Measurements from ENCODE around the gene RTP3.
"Not testable (repeated sequence)": the region's sequence is repeated elsewhere in the genome, so short reads cannot be mapped to it uniquely, and the experiment has no call there.

The RTP3 gene

DNA sequence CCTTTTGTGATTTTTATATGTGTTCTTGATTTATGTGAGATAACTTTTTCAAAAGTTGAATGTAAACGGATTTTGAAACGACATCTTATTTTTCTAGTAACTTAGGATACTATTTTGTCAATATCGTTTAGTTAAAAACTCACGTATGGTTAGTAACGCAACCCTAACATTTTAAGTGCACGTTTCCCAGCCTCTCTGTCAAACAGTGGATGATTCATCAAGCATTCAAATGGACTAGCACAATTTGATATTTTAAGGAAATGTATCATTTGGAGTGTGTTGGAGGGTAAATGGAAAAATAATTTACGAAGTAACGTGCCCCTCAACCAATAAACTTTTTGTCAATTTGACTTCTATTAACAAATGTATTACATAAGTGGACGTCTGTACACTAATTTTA, 23.3 kb downstream of the RTP3 start:
- Histone ChIP-seq H3K9me3 (ENCODE audit: control insufficient read depth in 2 of 2, low read length in 2 of 2) (no peaks in the 10 kb centered on the region), H3K36me3 (ENCODE audit: control insufficient read depth in 2 of 2, insufficient read depth in 2 of 2, low read length in 2 of 2) (no peaks in the 10 kb centered on the region), H3K4me1 (ENCODE audit: control insufficient read depth, insufficient read depth, low read length) (no peaks in the 10 kb centered on the region), H3K9ac (ENCODE audit: low read length in 2 of 2) (no peak overlapping the region), H3K27ac (ENCODE audit: low read length) (no peak overlapping the region), H3K4me3 (ENCODE audit: low read length in 2 of 2) (no peak overlapping the region), H3K27me3 (ENCODE audit: control insufficient read depth in 1 of 2, insufficient read depth in 2 of 2, low read length in 2 of 2) (no peaks in the 10 kb centered on the region)

- H3K36me3 ChIP-seq (ENCODE audit: control insufficient read depth in 2 of 2, insufficient read depth in 2 of 2, low read length in 2 of 2); H3K27ac ChIP-seq (ENCODE audit: low read length); H3K9me3 ChIP-seq (ENCODE audit: control insufficient read depth in 2 of 2, low read length in 2 of 2); H3K4me3 ChIP-seq (ENCODE audit: low read length in 2 of 2); H3K4me1 ChIP-seq (ENCODE audit: control insufficient read depth, insufficient read depth, low read length); H3K27me3 ChIP-seq (ENCODE audit: control insufficient read depth in 1 of 2, insufficient read depth in 2 of 2, low read length in 2 of 2); H3K9ac ChIP-seq (ENCODE audit: low read length in 2 of 2): not testable (repeated sequence)
Measured at GRCh38 chr3:46522201-46522600, 24.4 kb downstream of the RTP3 start.

DNA sequence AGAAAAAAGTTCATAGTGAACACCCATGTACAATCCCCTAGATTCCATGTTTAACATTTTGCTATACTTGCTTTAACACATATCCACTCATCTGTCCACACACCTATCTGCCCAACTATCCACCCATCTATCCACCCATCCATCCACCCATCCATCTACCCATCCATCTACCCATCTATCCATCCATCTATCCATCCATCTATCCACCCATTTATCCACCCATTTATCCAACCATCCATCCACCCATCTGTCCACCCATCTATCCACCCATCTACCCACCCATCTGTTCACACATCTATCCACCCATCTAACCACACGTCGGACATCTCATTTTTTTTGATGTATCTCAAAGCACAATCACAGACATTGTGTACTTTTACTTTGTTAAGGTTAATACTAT, 25.8 kb downstream of the RTP3 start:
- no peaks in the 10 kb centered on the region for H3K36me3 ChIP-seq (ENCODE audit: control insufficient read depth in 2 of 2, insufficient read depth in 2 of 2, low read length in 2 of 2)
- no peak overlapping the region for H3K4me3 ChIP-seq (ENCODE audit: low read length in 2 of 2)
- H3K27ac ChIP-seq (ENCODE audit: low read length), result no peak overlapping the region

DNA sequence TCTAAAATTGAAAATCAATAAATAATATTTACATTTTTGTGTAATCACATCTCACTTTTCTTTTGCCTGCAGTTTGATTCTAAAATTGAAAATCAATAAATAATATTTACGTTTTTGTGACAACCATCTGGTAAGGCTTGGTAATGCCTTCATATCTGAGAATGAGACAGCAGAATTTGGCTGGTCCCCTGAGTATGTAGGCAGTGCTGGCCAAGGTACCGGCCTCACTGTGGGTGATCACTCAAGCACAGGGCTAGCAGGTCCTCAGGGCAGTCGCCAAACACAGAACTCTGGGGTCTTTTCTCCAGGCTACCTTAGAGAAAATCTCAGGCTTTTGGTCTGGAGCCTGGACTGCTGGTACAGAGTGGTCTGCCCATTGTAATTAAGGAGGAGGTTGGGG, 26.2 kb downstream of the RTP3 start:
- H3K27ac ChIP-seq (ENCODE audit: low read length), result no peak overlapping the region

More for the DNA sequence above, 25.8 kb downstream of the RTP3 start:
- H3K9ac ChIP-seq (ENCODE audit: low read length in 2 of 2), result no peak overlapping the region
- H3K4me1 ChIP-seq (ENCODE audit: control insufficient read depth, insufficient read depth, low read length), result no peaks in the 10 kb centered on the region
- H3K27me3 ChIP-seq (ENCODE audit: control insufficient read depth in 1 of 2, insufficient read depth in 2 of 2, low read length in 2 of 2), result no peaks in the 10 kb centered on the region
- H3K9me3 ChIP-seq (ENCODE audit: control insufficient read depth in 2 of 2, low read length in 2 of 2), result no peaks in the 10 kb centered on the region

DNA sequence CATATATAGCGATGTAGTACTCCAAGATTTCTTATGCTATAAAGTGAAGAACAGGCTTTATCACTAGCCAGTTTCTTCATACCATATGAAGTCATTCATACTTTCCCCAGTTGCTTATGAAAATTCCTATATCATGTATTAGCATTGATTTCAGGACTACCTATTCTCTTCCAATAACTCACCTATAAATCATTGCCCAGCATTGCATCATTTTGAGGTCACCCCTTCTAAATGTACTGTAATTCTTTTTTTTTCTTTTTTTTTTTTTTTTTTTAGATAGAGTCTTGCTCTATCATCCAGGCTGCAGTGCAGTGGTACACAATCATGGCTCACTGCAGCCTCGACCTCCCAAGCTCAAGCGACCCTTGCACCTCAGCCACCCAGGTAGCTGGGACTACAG, 27.1 kb downstream of the RTP3 start:
- no peaks in the 10 kb centered on the region for H3K36me3 ChIP-seq (ENCODE audit: control insufficient read depth in 2 of 2, insufficient read depth in 2 of 2, low read length in 2 of 2)
- H3K27ac ChIP-seq (ENCODE audit: low read length), result no peak overlapping the region
- no peak overlapping the region for H3K4me3 ChIP-seq (ENCODE audit: low read length in 2 of 2)
- H3K27me3 ChIP-seq (ENCODE audit: control insufficient read depth in 1 of 2, insufficient read depth in 2 of 2, low read length in 2 of 2), result no peaks in the 10 kb centered on the region
- H3K9me3 ChIP-seq (ENCODE audit: control insufficient read depth in 2 of 2, low read length in 2 of 2), result no peaks in the 10 kb centered on the region
- H3K9ac ChIP-seq (ENCODE audit: low read length in 2 of 2), result no peak overlapping the region
- H3K4me1 ChIP-seq (ENCODE audit: control insufficient read depth, insufficient read depth, low read length), result no peaks in the 10 kb centered on the region

More for the DNA sequence above, 26.2 kb downstream of the RTP3 start:
- Histone ChIP-seq H3K4me3 (ENCODE audit: low read length in 2 of 2) (no peak overlapping the region), H3K4me1 (ENCODE audit: control insufficient read depth, insufficient read depth, low read length) (no peaks in the 10 kb centered on the region), H3K9me3 (ENCODE audit: control insufficient read depth in 2 of 2, low read length in 2 of 2) (no peaks in the 10 kb centered on the region), H3K9ac (ENCODE audit: low read length in 2 of 2) (no peak overlapping the region), H3K36me3 (ENCODE audit: control insufficient read depth in 2 of 2, insufficient read depth in 2 of 2, low read length in 2 of 2) (no peaks in the 10 kb centered on the region), H3K27me3 (ENCODE audit: control insufficient read depth in 1 of 2, insufficient read depth in 2 of 2, low read length in 2 of 2) (no peaks in the 10 kb centered on the region)

- H3K27me3 ChIP-seq (ENCODE audit: control insufficient read depth in 1 of 2, insufficient read depth in 2 of 2, low read length in 2 of 2), result no peaks in the 10 kb centered on the region
- no peak overlapping the region for H3K9ac ChIP-seq (ENCODE audit: low read length in 2 of 2)
- no peak overlapping the region for H3K27ac ChIP-seq (ENCODE audit: low read length)
- H3K4me3 ChIP-seq (ENCODE audit: low read length in 2 of 2), result no peak overlapping the region
- H3K9me3 ChIP-seq (ENCODE audit: control insufficient read depth in 2 of 2, low read length in 2 of 2), result no peaks in the 10 kb centered on the region
- H3K36me3 ChIP-seq (ENCODE audit: control insufficient read depth in 2 of 2, insufficient read depth in 2 of 2, low read length in 2 of 2), result no peaks in the 10 kb centered on the region
- H3K4me1 ChIP-seq (ENCODE audit: control insufficient read depth, insufficient read depth, low read length), result no peaks in the 10 kb centered on the region
Measured at GRCh38 chr3:46527239-46527638, 29.5 kb downstream of the RTP3 start.

GRCh38 chr3:46533091-46533490, 35.3 kb downstream of the RTP3 start:
- Histone ChIP-seq H3K4me1 (ENCODE audit: control insufficient read depth, insufficient read depth, low read length) (no peaks in the 10 kb centered on the region), H3K27me3 (ENCODE audit: control insufficient read depth in 1 of 2, insufficient read depth in 2 of 2, low read length in 2 of 2) (no peaks in the 10 kb centered on the region), H3K27ac (ENCODE audit: low read length) (no peak overlapping the region), H3K36me3 (ENCODE audit: control insufficient read depth in 2 of 2, insufficient read depth in 2 of 2, low read length in 2 of 2) (no peaks in the 10 kb centered on the region), H3K4me3 (ENCODE audit: low read length in 2 of 2) (no peak overlapping the region), H3K9me3 (ENCODE audit: control insufficient read depth in 2 of 2, low read length in 2 of 2) (no peaks in the 10 kb centered on the region), H3K9ac (ENCODE audit: low read length in 2 of 2) (no peak overlapping the region)

DNA sequence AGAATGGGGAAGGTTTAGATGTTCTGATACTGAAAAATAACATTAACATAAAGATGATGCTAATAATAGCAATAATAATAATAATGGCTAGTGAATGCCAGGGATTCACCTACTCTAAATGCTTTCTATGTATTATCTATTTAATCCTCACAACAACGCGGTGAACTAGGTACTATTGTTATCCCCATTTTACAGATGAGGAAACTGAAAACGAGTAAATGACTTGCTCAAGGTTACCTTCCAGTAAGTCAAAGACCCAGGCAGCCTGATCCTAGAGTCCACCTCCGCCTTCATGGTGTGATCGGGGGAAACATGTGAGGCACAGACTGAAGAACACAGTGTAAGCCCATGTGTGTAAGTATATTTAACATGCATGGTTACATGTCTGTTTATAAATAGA, 38.0 kb downstream of the RTP3 start:
- H3K9me3 ChIP-seq (ENCODE audit: control insufficient read depth in 2 of 2, low read length in 2 of 2), result no peaks in the 10 kb centered on the region
- H3K4me3 ChIP-seq (ENCODE audit: low read length in 2 of 2), result no peak overlapping the region
- H3K4me1 ChIP-seq (ENCODE audit: control insufficient read depth, insufficient read depth, low read length), result no peaks in the 10 kb centered on the region
- no peak overlapping the region for H3K9ac ChIP-seq (ENCODE audit: low read length in 2 of 2)
- H3K27me3 ChIP-seq (ENCODE audit: control insufficient read depth in 1 of 2, insufficient read depth in 2 of 2, low read length in 2 of 2), result no peaks in the 10 kb centered on the region
- H3K36me3 ChIP-seq (ENCODE audit: control insufficient read depth in 2 of 2, insufficient read depth in 2 of 2, low read length in 2 of 2), result no peaks in the 10 kb centered on the region
- no peak overlapping the region for H3K27ac ChIP-seq (ENCODE audit: low read length)

DNA sequence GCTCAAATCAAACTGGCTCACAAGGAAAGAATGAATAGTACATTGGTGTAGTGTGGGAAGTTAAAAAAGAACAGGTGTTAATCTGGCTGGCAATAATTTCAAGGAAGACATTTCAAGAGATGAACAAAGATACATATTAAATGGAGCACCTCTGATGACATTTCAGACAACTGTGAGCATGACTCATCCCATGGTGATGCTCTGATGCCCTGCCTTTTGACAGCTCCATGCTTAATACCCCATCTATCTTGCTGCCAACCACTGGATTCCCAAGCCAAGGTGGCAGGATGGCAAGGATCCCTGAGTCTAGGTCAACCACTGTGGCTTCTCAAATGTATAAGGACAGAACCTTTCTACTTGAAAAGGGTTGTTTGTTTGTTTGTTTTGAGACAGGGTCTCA, 39.0 kb downstream of the RTP3 start:
- no peak overlapping the region for H3K27ac ChIP-seq (ENCODE audit: low read length)
- no peaks in the 10 kb centered on the region for H3K9me3 ChIP-seq (ENCODE audit: control insufficient read depth in 2 of 2, low read length in 2 of 2)
- H3K4me1 ChIP-seq (ENCODE audit: control insufficient read depth, insufficient read depth, low read length), result no peaks in the 10 kb centered on the region
- no peaks in the 10 kb centered on the region for H3K27me3 ChIP-seq (ENCODE audit: control insufficient read depth in 1 of 2, insufficient read depth in 2 of 2, low read length in 2 of 2)
- H3K36me3 ChIP-seq (ENCODE audit: control insufficient read depth in 2 of 2, insufficient read depth in 2 of 2, low read length in 2 of 2), result no peaks in the 10 kb centered on the region
- H3K4me3 ChIP-seq (ENCODE audit: low read length in 2 of 2), result no peak overlapping the region
- no peak overlapping the region for H3K9ac ChIP-seq (ENCODE audit: low read length in 2 of 2)

GRCh38 chr3:46537316-46537715, 39.5 kb downstream of the RTP3 start:
- no peaks in the 10 kb centered on the region for H3K4me1 ChIP-seq (ENCODE audit: control insufficient read depth, insufficient read depth, low read length)
- no peaks in the 10 kb centered on the region for H3K36me3 ChIP-seq (ENCODE audit: control insufficient read depth in 2 of 2, insufficient read depth in 2 of 2, low read length in 2 of 2)
- H3K9me3 ChIP-seq (ENCODE audit: control insufficient read depth in 2 of 2, low read length in 2 of 2), result no peaks in the 10 kb centered on the region
- no peak overlapping the region for H3K27ac ChIP-seq (ENCODE audit: low read length)
- no peaks in the 10 kb centered on the region for H3K27me3 ChIP-seq (ENCODE audit: control insufficient read depth in 1 of 2, insufficient read depth in 2 of 2, low read length in 2 of 2)
- H3K9ac ChIP-seq (ENCODE audit: low read length in 2 of 2), result no peak overlapping the region
- H3K4me3 ChIP-seq (ENCODE audit: low read length in 2 of 2), result no peak overlapping the region

DNA sequence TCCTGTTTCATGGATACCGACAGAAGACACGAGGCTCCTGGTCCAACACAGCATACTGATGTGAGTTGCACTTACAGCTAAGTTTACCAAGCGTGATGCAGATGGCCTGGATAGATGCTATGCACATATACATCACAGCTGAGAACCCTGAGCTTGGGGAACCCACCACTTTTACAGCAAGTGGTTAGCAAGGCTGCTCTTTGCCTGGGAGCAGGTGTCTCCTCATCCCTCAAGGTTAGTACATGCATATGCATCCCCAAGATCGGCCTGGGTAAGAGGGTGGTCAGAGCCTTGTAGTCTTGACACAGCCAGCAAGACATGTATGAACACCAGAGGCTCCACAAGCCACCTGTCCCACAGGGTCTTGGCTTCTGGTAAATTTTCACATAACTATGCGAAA, 40.0 kb downstream of the RTP3 start:
- no peaks in the 10 kb centered on the region for H3K9me3 ChIP-seq (ENCODE audit: control insufficient read depth in 2 of 2, low read length in 2 of 2)
- no peaks in the 10 kb centered on the region for H3K36me3 ChIP-seq (ENCODE audit: control insufficient read depth in 2 of 2, insufficient read depth in 2 of 2, low read length in 2 of 2)
- H3K4me1 ChIP-seq (ENCODE audit: control insufficient read depth, insufficient read depth, low read length), result no peaks in the 10 kb centered on the region
- H3K9ac ChIP-seq (ENCODE audit: low read length in 2 of 2), result no peak overlapping the region
- H3K27ac ChIP-seq (ENCODE audit: low read length), result no peak overlapping the region
- no peaks in the 10 kb centered on the region for H3K27me3 ChIP-seq (ENCODE audit: control insufficient read depth in 1 of 2, insufficient read depth in 2 of 2, low read length in 2 of 2)
- no peak overlapping the region for H3K4me3 ChIP-seq (ENCODE audit: low read length in 2 of 2)

- H3K9me3 ChIP-seq (ENCODE audit: control insufficient read depth in 2 of 2, low read length in 2 of 2); H3K9ac ChIP-seq (ENCODE audit: low read length in 2 of 2); H3K36me3 ChIP-seq (ENCODE audit: control insufficient read depth in 2 of 2, insufficient read depth in 2 of 2, low read length in 2 of 2); H3K27me3 ChIP-seq (ENCODE audit: control insufficient read depth in 1 of 2, insufficient read depth in 2 of 2, low read length in 2 of 2); H3K4me3 ChIP-seq (ENCODE audit: low read length in 2 of 2); H3K4me1 ChIP-seq (ENCODE audit: control insufficient read depth, insufficient read depth, low read length); H3K27ac ChIP-seq (ENCODE audit: low read length): not testable (repeated sequence)
Measured at GRCh38 chr3:46538425-46538802, 40.6 kb downstream of the RTP3 start.

All from stomach smooth muscle (tissue), 2 donors.